Astrocyte (in vitro differentiated cells and primary cell): Measurements from ENCODE around the gene CLDN1. TPM values are rescaled to one million over a fixed set of nuclear protein-coding genes. Genes with fewer than 3 reads are reported as not detected.

Experiments used
- DNase-seq: peaks from one replicate; pipeline ENCODE4 v3.0.0-alpha.2; 2010; ENCODE audit warnings: low read depth
- FAIRE-seq: peaks from 2 replicates; lab custom pipeline; 2011; peaks lifted over from hg19 to GRCh38; lab: Jason Lieb, UNC
- H2AFZ ChIP-seq: 2 replicates; pipeline ENCODE4 v1.6.0; 2012; ENCODE audit warnings: low read depth, low read length, inconsistent platforms
- H3K27ac ChIP-seq: 2 replicates; pipeline ENCODE4 v1.5.1; 2011; ENCODE audit warnings: low read depth, low read length, inconsistent platforms
- H3K27me3 ChIP-seq: 2 replicates; pipeline ENCODE4 v1.6.0; 2011; ENCODE audit warnings: low read length, inconsistent platforms; ENCODE audit not compliant: insufficient read depth
- H3K36me3 ChIP-seq: 2 replicates; pipeline ENCODE4 v1.5.1; 2011; ENCODE audit warnings: low read length, inconsistent platforms; ENCODE audit not compliant: insufficient read depth
- H3K4me1 ChIP-seq: 2 replicates; pipeline ENCODE4 v1.5.1; 2011; ENCODE audit warnings: low read length, inconsistent platforms; ENCODE audit not compliant: insufficient read depth
- H3K4me2 ChIP-seq: 2 replicates; pipeline ENCODE4 v1.6.0; 2012; ENCODE audit warnings: low read length, inconsistent platforms
- H3K4me3 ChIP-seq: 2 replicates; pipeline ENCODE4 v1.5.1; 2011; ENCODE audit warnings: low read depth, mild to moderate bottlenecking, low read length, inconsistent platforms; ENCODE audit not compliant: insufficient read depth
- H3K79me2 ChIP-seq: 2 replicates; pipeline ENCODE4 v1.6.0; 2012; ENCODE audit warnings: mild to moderate bottlenecking, low read length, inconsistent platforms; ENCODE audit not compliant: insufficient read depth
- H3K9ac ChIP-seq: 2 replicates; pipeline ENCODE4 v1.6.0; 2012; ENCODE audit warnings: mild to moderate bottlenecking, low read length, inconsistent platforms
- H3K9me3 ChIP-seq: 2 replicates; pipeline ENCODE4 v1.5.1; 2012; ENCODE audit warnings: low read depth, mild to moderate bottlenecking, low read length, inconsistent platforms; ENCODE audit not compliant: insufficient read depth
- H4K20me1 ChIP-seq: 2 replicates; pipeline ENCODE4 v1.6.0; 2012; ENCODE audit warnings: low read length, inconsistent platforms; ENCODE audit not compliant: insufficient read depth
- H3K27ac Mint-ChIP-seq: one replicate; pipeline ENCODE4 v1.8.0; 2021; ENCODE audit warnings: mild to moderate bottlenecking, mixed read lengths; ENCODE audit not compliant: unreplicated experiment
- H3K27me3 Mint-ChIP-seq: one replicate; pipeline ENCODE4 v1.8.0; 2021; ENCODE audit warnings: low read depth, mixed read lengths; ENCODE audit not compliant: unreplicated experiment
- H3K36me3 Mint-ChIP-seq: one replicate; pipeline ENCODE4 v1.8.0; 2021; ENCODE audit warnings: low read depth, mixed read lengths; ENCODE audit not compliant: unreplicated experiment
- H3K4me1 Mint-ChIP-seq: one replicate; pipeline ENCODE4 v1.8.0; 2021; ENCODE audit warnings: low read depth, mixed read lengths; ENCODE audit not compliant: unreplicated experiment
- H3K4me3 Mint-ChIP-seq: one replicate; pipeline ENCODE4 v1.8.0; 2021; ENCODE audit warnings: mild to moderate bottlenecking, moderate library complexity, mixed read lengths; ENCODE audit not compliant: unreplicated experiment
- H3K9me3 Mint-ChIP-seq: one replicate; pipeline ENCODE4 v1.8.0; 2021; ENCODE audit warnings: mild to moderate bottlenecking, mixed read lengths; ENCODE audit not compliant: unreplicated experiment
- EZH2 ChIP-seq: IDR thresholded peaks from 2 replicates; pipeline ENCODE4 v1.6.1; 2012; ENCODE audit warnings: mild to moderate bottlenecking, low read length, inconsistent platforms; ENCODE audit not compliant: insufficient read depth
- total RNA-seq: library from RNA; stranded (reverse); gene quantifications from 2 replicates; pipeline ENCODE4 v1.2.1, GENCODE V29; 2021
- TF ChIP-seq, protein P1 (sequence below): IDR thresholded peaks from 2 replicates; pipeline ENCODE4 v1.5.1; 2011; ENCODE audit warnings: low read depth, mild to moderate bottlenecking, inconsistent platforms, low read length, moderate library complexity; ENCODE audit not compliant: insufficient read depth

The CLDN1 gene
- total RNA-seq, 1 donor from 2014 or later: 35.6 TPM

GRCh38 chr3:190305406-190305805 lies 16.8 kb downstream of the CLDN1 start:
- no peak for DNase-seq
- Histone ChIP-seq H2AFZ (no peak overlapping the region), H3K4me3 (no peak overlapping the region), H3K4me1 (peaks cover 5% of the 10 kb centered on the region), H3K27me3 (no peaks in the 10 kb centered on the region), H3K4me2 (no peak overlapping the region), H3K27ac (no peak overlapping the region), H3K9ac (no peak overlapping the region), H4K20me1 (no peaks in the 10 kb centered on the region), H3K9me3 (no peaks in the 10 kb centered on the region), H3K36me3 (no peaks in the 10 kb centered on the region), H3K79me2 (no peaks in the 10 kb centered on the region)
- H3K27me3 Mint-ChIP-seq: no peaks in the 10 kb centered on the region
- peaks cover 5% of the 10 kb centered on the region for H3K36me3 Mint-ChIP-seq
- H3K4me3 Mint-ChIP-seq: no peak overlapping the region
- H3K27ac Mint-ChIP-seq: peak overlapping the region; percentile 51
- FAIRE-seq: no peak
- H3K9me3 Mint-ChIP-seq: no peaks in the 10 kb centered on the region
- peaks cover 32% of the 10 kb centered on the region for H3K4me1 Mint-ChIP-seq
- no peak for TF ChIP-seq EZH2
- TF ChIP-seq, protein P1, sequence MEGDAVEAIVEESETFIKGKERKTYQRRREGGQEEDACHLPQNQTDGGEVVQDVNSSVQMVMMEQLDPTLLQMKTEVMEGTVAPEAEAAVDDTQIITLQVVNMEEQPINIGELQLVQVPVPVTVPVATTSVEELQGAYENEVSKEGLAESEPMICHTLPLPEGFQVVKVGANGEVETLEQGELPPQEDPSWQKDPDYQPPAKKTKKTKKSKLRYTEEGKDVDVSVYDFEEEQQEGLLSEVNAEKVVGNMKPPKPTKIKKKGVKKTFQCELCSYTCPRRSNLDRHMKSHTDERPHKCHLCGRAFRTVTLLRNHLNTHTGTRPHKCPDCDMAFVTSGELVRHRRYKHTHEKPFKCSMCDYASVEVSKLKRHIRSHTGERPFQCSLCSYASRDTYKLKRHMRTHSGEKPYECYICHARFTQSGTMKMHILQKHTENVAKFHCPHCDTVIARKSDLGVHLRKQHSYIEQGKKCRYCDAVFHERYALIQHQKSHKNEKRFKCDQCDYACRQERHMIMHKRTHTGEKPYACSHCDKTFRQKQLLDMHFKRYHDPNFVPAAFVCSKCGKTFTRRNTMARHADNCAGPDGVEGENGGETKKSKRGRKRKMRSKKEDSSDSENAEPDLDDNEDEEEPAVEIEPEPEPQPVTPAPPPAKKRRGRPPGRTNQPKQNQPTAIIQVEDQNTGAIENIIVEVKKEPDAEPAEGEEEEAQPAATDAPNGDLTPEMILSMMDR: no peak

DNA sequence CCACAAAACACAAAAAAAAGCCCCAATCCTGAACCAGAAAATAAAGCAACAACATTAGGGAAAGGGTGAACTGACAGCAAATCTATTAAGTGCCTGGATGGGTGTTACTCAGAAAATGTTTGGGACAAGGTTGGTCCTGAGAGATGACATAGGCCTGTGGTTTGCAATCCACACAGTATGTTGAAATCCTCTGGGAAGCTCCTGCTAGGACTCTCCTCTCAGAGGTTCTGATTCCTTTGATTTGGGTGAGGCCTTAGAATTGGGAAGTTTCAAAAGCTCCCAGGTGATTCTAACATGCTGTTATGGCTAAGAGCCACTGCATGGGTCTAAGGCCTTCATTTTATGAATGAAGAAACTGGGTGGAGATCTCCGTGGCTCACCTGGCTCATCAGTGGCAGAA lies 18.4 kb downstream of the CLDN1 start:
- Mint-ChIP-seq H3K27ac (peak overlapping the region; percentile 93), H3K36me3 (peaks cover 2% of the 10 kb centered on the region), H3K4me3 (no peak overlapping the region), H3K9me3 (no peaks in the 10 kb centered on the region), H3K27me3 (no peaks in the 10 kb centered on the region), H3K4me1 (peaks cover 37% of the 10 kb centered on the region)
- DNase-seq (no peak), FAIRE-seq (no peak)
- Histone ChIP-seq H3K4me2 (no peak overlapping the region), H3K4me3 (no peak overlapping the region), H3K27me3 (no peaks in the 10 kb centered on the region), H3K27ac (no peak overlapping the region), H3K79me2 (no peaks in the 10 kb centered on the region), H4K20me1 (no peaks in the 10 kb centered on the region), H2AFZ (no peak overlapping the region), H3K4me1 (peaks cover 5% of the 10 kb centered on the region), H3K9ac (no peak overlapping the region), H3K9me3 (no peaks in the 10 kb centered on the region), H3K36me3 (no peaks in the 10 kb centered on the region)
- TF ChIP-seq, protein P1: no peak
- TF ChIP-seq EZH2: no peak

- Histone ChIP-seq H3K27me3 (no peaks in the 10 kb centered on the region), H3K9me3 (no peaks in the 10 kb centered on the region), H3K36me3 (no peaks in the 10 kb centered on the region), H3K4me1 (peaks cover 5% of the 10 kb centered on the region), H3K4me2 (peak overlapping the region; percentile 1), H2AFZ (no peak overlapping the region), H4K20me1 (no peaks in the 10 kb centered on the region), H3K79me2 (no peaks in the 10 kb centered on the region), H3K4me3 (no peak overlapping the region), H3K9ac (no peak overlapping the region), H3K27ac (no peak overlapping the region)
- Mint-ChIP-seq H3K4me3 (no peak overlapping the region), H3K27me3 (no peaks in the 10 kb centered on the region), H3K36me3 (no peaks in the 10 kb centered on the region), H3K9me3 (no peaks in the 10 kb centered on the region), H3K27ac (peak overlapping the region; percentile 68), H3K4me1 (peaks cover 36% of the 10 kb centered on the region)
- TF ChIP-seq, protein P1: no peak
- TF ChIP-seq EZH2: no peak
- no peak for FAIRE-seq
- no peak for DNase-seq
Observed at GRCh38 chr3:190302212-190302867, 19.9 kb downstream of the CLDN1 start.
